DOHH2 (cell line): ENCODE measurements around the gene MGAT5.

ENCODE experiments used
- H3F3A ChIP-seq: fragments of 200-600 bp; sonication (generic), shearing (Covaris generic); 2 replicates; pipeline ENCODE4 v1.6.0; 2016; ENCODE audit warnings: antibody characterized with exemption, mild to moderate bottlenecking; ENCODE audit not compliant: control insufficient read depth, insufficient read depth
- H3K27ac ChIP-seq: fragments of 200-600 bp; sonication (generic); 2 replicates; pipeline ENCODE4 v1.5.1; 2014; ENCODE audit warnings: low read depth, mild to moderate bottlenecking, low read length, moderate library complexity
- H3K27me3 ChIP-seq: fragments of 200-600 bp; sonication (generic); 2 replicates; pipeline ENCODE4 v1.6.1; 2014; ENCODE audit warnings: mild to moderate bottlenecking, low read length, mixed read lengths; ENCODE audit not compliant: control insufficient read depth
- H3K36me3 ChIP-seq: fragments of 200-600 bp; sonication (generic); 2 replicates; pipeline ENCODE4 v1.6.1; 2014; ENCODE audit warnings: mild to moderate bottlenecking, low read length, moderate library complexity, mixed read lengths; ENCODE audit not compliant: control insufficient read depth
- H3K4me1 ChIP-seq: fragments of 200-600 bp; sonication (generic); 2 replicates; pipeline ENCODE4 v1.6.1; 2014; ENCODE audit warnings: mild to moderate bottlenecking, low read length, mixed read lengths; ENCODE audit not compliant: control insufficient read depth
- H3K4me2 ChIP-seq: fragments of 200-600 bp; sonication (generic); 2 replicates; pipeline ENCODE4 v1.6.0; 2014; ENCODE audit warnings: mild to moderate bottlenecking, low read length, moderate library complexity
- H3K4me3 ChIP-seq: fragments of 200-600 bp; sonication (generic); 2 replicates; pipeline ENCODE4 v1.5.1; 2014; ENCODE audit warnings: mild to moderate bottlenecking, low read length, mixed read lengths
- H3K79me2 ChIP-seq: fragments of 200-600 bp; sonication (generic); 2 replicates; pipeline ENCODE4 v1.6.1; 2014; ENCODE audit warnings: mild to moderate bottlenecking, low read length, mixed read lengths; ENCODE audit not compliant: control insufficient read depth
- H3K9me2 ChIP-seq: fragments of 200-600 bp; sonication (generic); replicated peaks from 2 replicates; pipeline ENCODE4 v1.6.1; 2014; ENCODE audit warnings: mild to moderate bottlenecking, low read length, mixed read lengths; ENCODE audit not compliant: control insufficient read depth
- H3K9me3 ChIP-seq: fragments of 200-600 bp; sonication (generic); 2 replicates; pipeline ENCODE4 v1.6.1; 2014; ENCODE audit warnings: antibody characterized with exemption, low read length, mixed read lengths; ENCODE audit not compliant: control insufficient read depth, insufficient read depth
- H4K20me1 ChIP-seq: fragments of 200-600 bp; sonication (generic); 2 replicates; pipeline ENCODE4 v1.6.0; 2014; ENCODE audit warnings: low read depth, mild to moderate bottlenecking, antibody characterized with exemption, low read length, moderate library complexity; ENCODE audit not compliant: control insufficient read depth, insufficient read depth
- CTCF ChIP-seq: fragments of 200-600 bp; sonication (generic); IDR thresholded peaks from one replicate; pipeline ENCODE4 v1.5.1; 2014; ENCODE audit warnings: antibody characterized with exemption, mild to moderate bottlenecking, low read depth, low read length; ENCODE audit not compliant: poor library complexity, severe bottlenecking
- EZH2phosphoT487 ChIP-seq: fragments of 200-600 bp; sonication (generic); IDR thresholded peaks from 2 replicates; pipeline ENCODE4 v1.6.1; 2017; ENCODE audit warnings: borderline replicate concordance, mild to moderate bottlenecking, antibody characterized with exemption, low read length, moderate library complexity, mixed read lengths

Gene MGAT5

GRCh38 chr2:134218414-134218813 lies 35.5 kb upstream of the MGAT5 start:
- Histone ChIP-seq H4K20me1 (no peaks in the 10 kb centered on the region), H3K4me1 (peaks cover 54% of the 10 kb centered on the region), H3K9me2 (no peaks in the 10 kb centered on the region), H3K79me2 (peaks cover 87% of the 10 kb centered on the region), H3K4me3 (peak overlapping the region; percentile 54), H3K9me3 (no peaks in the 10 kb centered on the region), H3K27me3 (no peaks in the 10 kb centered on the region), H3K27ac (peak overlapping the region; percentile 62), H3K4me2 (peak overlapping the region; percentile 57), H3F3A (peaks cover 7% of the 10 kb centered on the region), H3K36me3 (peaks cover 9% of the 10 kb centered on the region; the same call in 1 of the 2 replicates)
- TF ChIP-seq CTCF (no peak), EZH2phosphoT487 (no peak)

GRCh38 chr2:134218930-134219658 lies 34.8 kb upstream of the MGAT5 start:
- H3K9me3 ChIP-seq: no peaks in the 10 kb centered on the region
- H3F3A ChIP-seq: peaks cover 7% of the 10 kb centered on the region
- peak overlapping the region; percentile 54 for H3K4me3 ChIP-seq
- H3K27ac ChIP-seq: peak overlapping the region; percentile 62
- peaks cover 89% of the 10 kb centered on the region for H3K79me2 ChIP-seq
- peaks cover 9% of the 10 kb centered on the region; the same call in 1 of the 2 replicates for H3K36me3 ChIP-seq
- no peaks in the 10 kb centered on the region for H3K9me2 ChIP-seq
- H3K4me2 ChIP-seq: peak overlapping the region; percentile 57
- TF ChIP-seq CTCF (no peak), EZH2phosphoT487 (no peak)
- no peaks in the 10 kb centered on the region for H3K27me3 ChIP-seq
- peaks cover 53% of the 10 kb centered on the region for H3K4me1 ChIP-seq
- no peaks in the 10 kb centered on the region for H4K20me1 ChIP-seq

DNA sequence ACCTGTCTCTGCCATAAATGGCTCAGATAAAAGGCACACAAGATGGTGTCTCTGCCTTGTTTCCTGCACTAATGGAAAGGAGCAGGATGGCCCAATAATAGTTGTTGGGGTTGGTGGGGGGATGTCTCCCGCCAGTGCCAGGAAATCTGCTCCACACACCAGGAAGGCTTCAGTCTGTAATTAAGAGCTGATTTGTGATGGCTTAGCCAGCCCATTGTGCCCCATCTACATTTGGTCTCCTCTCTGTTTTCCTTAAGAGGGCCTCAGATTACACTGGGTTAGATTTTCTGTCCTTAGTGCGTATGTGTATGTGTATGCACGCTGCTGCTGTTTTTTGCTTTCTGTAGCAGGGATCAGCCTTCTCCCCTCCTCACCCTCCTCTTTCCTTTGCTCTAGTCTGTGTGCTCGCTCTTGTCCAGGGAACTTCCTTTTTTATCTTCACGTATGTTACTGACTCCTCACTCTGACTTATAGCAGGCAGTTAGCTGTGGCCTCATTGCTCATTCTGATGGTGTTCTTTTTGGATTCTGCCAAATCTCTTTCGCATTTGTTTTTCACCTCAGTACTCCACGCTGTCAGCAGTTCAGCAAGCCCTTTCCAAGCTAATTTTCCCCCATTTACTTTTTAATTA lies 33.4 kb upstream of the MGAT5 start:
- Histone ChIP-seq H3K4me2 (peak overlapping the region; percentile 57), H3K9me3 (no peaks in the 10 kb centered on the region), H3K4me1 (peaks cover 53% of the 10 kb centered on the region), H4K20me1 (no peaks in the 10 kb centered on the region), H3F3A (peaks cover 7% of the 10 kb centered on the region), H3K27ac (peak overlapping the region; percentile 62; the same call in 1 of the 2 replicates), H3K36me3 (peaks cover 1% of the 10 kb centered on the region; the same call in 1 of the 2 replicates), H3K27me3 (no peaks in the 10 kb centered on the region), H3K79me2 (peaks cover 89% of the 10 kb centered on the region), H3K9me2 (no peaks in the 10 kb centered on the region), H3K4me3 (peak overlapping the region; percentile 54)
- no peak for TF ChIP-seq EZH2phosphoT487
- no peak for TF ChIP-seq CTCF
